Activated effector memory CD4-positive, alpha-beta T cell treated with Interleukin-2 at 50 U/mL for 16 hours (primary cell): ENCODE data around the gene PIM3.

ENCODE experiments used
- DNase-seq: peaks from one replicate; pipeline ENCODE4 v3.0.0-alpha.2; 2020

Gene PIM3

GRCh38 chr22:49992921-49993648 is 32.5 kb downstream of the PIM3 start:
- peak; percentile 51 for DNase-seq

- no peak for DNase-seq
Observed at GRCh38 chr22:49993649-49994360, 33.2 kb downstream of the PIM3 start.

GRCh38 chr22:49994361-49995040 is 33.9 kb downstream of the PIM3 start:
- DNase-seq: no peak

- DNase-seq: no peak
Observed at GRCh38 chr22:49995041-49995360, 34.4 kb downstream of the PIM3 start.

- no peak for DNase-seq
Observed at GRCh38 chr22:49995361-49996118, 35.0 kb downstream of the PIM3 start.

- no peak for DNase-seq
Observed at GRCh38 chr22:49996119-49996517, 35.5 kb downstream of the PIM3 start.

GRCh38 chr22:49996518-49997250 is 36.1 kb downstream of the PIM3 start:
- DNase-seq: no peak

GRCh38 chr22:49997251-49997599 is 36.7 kb downstream of the PIM3 start:
- no peak for DNase-seq

GRCh38 chr22:49997932-49998717 is 37.6 kb downstream of the PIM3 start:
- no peak for DNase-seq

GRCh38 chr22:49998718-49999062 is 38.1 kb downstream of the PIM3 start:
- DNase-seq: no peak

GRCh38 chr22:49999063-49999945 is 38.7 kb downstream of the PIM3 start:
- no peak for DNase-seq

GRCh38 chr22:49999946-50000586 is 39.5 kb downstream of the PIM3 start:
- DNase-seq: no peak

GRCh38 chr22:50000587-50001387 is 40.2 kb downstream of the PIM3 start:
- no peak for DNase-seq

GRCh38 chr22:50001388-50002231 is 41.0 kb downstream of the PIM3 start:
- no peak for DNase-seq

GRCh38 chr22:50002791-50003190 is 42.2 kb downstream of the PIM3 start:
- no peak for DNase-seq

GRCh38 chr22:50004918-50005317 is 44.3 kb downstream of the PIM3 start:
- DNase-seq: no peak

GRCh38 chr22:50007057-50007511 is 46.5 kb downstream of the PIM3 start:
- DNase-seq: no peak
